CD4-positive, alpha-beta T cell treated with Interleukin-15 for 4 hours (primary cell): ENCODE measurements around the gene TMEM200B.
"Not testable (repeated sequence)": the region's sequence is repeated elsewhere in the genome, so short reads cannot be mapped to it uniquely, and the experiment has no call there.

Experiments used
- DNase-seq: peaks from one replicate; pipeline ENCODE4 v3.0.0-alpha.2; 2020; ENCODE audit warnings: low spot score

TMEM200B gene

DNA sequence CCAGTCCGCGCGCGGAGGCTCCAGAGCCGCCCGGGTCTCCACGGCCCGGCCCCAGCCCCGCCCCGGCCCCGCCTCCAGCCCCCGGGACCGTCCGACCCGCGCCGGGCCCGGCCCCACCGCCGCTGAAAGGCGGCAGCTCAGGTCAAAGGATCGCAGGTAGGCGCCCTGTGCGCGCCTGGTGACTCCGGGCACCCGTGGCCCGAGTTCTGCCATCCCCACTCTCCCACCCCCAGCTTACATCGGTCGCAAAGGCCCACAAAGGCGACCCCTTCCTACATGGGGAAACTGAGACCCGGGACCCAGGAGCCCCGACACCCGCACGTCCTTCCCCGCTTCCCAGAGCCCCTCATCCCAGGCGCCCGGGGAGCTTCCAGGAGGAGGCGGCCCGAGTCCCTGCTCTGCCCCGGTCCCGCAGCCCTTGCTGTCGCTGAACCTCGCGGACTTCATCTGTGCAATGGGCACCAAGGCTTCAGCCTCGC lies at the start of gene TMEM200B:
TSS of gene TMEM200B (minus strand) at position 17 of the 479 bp plus-strand sequence. CDS start 2,075 bp downstream, outside the sequence.
- DNase-seq = no peak

DNA sequence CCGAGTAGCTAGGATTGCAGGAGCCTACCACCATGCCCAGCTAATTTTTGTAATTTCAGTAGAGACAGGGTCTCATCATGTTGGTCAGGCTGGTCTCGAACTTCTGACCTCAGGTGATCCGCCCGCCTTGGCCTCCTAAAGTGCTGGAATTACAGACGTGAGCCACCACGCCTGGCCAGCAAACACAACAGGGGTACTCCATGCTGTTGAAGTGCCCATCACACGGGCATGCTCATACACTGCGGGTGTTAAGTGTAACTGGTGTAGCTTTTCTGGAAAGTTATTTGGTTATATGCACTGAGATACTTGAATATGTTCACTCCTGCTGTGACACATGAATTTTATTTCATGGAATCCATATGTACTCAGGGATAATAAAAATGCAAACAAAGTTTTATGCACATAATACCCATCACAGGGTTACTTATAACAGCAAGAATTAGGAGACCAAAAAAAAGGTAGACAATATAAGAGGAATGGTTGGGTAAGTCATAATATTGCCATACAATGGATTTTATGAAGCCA lies 48.8 kb upstream of the TMEM200B start:
- DNase-seq = no peak

DNA sequence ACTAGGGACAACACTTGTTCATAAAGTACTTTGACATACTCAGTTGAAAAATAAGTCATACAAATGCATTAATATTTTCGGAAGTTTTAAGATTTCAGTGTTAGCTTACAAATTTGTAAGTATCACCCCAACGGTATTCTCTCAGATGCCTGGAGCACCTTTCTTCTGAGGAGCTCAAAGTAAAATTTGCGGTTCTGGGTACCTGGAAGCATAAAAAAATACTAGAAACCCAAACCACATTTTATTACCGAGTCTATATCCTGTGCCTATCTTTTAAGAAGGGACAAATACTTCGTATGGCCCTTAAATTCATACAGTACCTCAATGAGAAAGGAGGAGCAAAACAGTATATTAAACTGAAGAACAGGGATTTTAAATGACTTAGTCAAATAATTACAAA lies 47.8 kb upstream of the TMEM200B start:
- peak; percentile 16 for DNase-seq

- DNase-seq = no peak
Measured at GRCh38 chr1:29171089-29171488, 47.4 kb upstream of the TMEM200B start.

- DNase-seq = no peak
Measured at GRCh38 chr1:29169976-29170375, 46.3 kb upstream of the TMEM200B start.

GRCh38 chr1:29167904-29168303 lies 44.2 kb upstream of the TMEM200B start:
- DNase-seq = no peak

DNA sequence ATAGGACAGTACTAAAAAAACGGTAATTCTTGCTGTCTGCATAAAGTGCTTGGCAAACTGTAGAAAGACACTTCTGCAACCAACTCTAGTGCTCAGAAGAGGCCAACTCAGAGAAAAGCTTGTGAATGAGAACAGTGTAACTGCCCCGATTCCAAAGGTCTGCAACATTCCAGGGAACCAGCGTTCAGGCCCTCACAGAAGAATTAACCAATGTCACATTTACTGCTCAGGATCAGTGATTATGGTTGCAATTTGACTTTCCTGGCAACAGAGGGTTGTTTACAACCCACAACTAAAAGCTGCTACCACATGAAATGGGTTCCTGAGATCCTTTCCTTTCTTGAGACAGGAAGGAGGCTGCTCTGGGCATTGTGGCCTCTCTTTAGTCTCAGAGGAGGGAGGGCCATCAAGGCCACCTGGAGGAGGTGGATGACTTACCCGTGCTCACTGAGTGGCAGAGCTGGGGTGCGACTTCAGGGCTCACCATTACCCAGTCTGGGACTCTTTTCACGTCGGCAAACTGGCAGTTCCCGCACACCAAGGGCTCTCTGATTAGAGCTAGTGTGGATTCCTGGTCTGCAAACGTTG lies 42.7 kb upstream of the TMEM200B start:
- no peak for DNase-seq

DNA sequence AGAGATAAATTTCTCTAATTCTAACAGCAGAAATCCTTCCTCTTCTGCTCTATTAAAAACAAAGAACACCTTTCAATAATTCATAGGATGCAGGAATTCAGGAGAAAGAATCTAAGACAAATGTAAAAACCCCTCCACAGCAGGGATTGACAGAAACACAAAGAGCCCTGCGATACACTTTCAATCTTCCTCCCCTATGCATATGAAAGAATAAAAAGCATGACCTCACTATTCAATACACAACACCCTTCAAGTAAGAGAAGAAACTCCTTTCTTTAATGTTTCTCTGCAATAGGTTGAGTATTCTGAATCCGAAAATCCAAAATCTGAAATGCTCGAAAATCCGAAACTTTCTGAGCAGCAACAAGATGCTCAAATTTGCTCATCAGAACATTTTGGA lies 40.9 kb upstream of the TMEM200B start:
- no peak for DNase-seq

- no peak for DNase-seq
Measured at GRCh38 chr1:29162476-29163138, 38.9 kb upstream of the TMEM200B start.

GRCh38 chr1:29162025-29162424 lies 38.3 kb upstream of the TMEM200B start:
- no peak for DNase-seq

DNA sequence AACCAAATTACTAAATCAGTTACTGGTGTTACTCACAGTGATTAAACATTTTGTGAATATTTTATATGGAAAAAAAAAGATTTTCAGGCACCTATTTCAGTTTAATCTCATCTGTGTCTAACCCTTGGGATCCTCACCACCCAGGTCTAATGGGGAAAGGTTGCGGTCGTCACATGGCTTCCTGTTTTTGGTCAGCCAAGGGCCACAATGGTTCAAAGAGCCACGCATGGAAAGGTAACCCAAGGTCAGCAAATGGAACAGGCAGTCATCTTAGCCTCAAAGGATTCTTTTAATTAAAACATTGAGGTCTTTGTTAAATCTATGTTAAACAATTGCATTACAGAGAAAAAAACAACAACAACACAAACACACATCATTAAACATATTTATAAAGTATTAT lies 36.1 kb upstream of the TMEM200B start:
- no peak for DNase-seq

- no peak for DNase-seq
Measured at GRCh38 chr1:29157269-29157601, 33.5 kb upstream of the TMEM200B start.

GRCh38 chr1:29156543-29157268 lies 33.0 kb upstream of the TMEM200B start:
- no peak for DNase-seq

- no peak for DNase-seq
Measured at GRCh38 chr1:29152046-29152805, 28.5 kb upstream of the TMEM200B start.

DNA sequence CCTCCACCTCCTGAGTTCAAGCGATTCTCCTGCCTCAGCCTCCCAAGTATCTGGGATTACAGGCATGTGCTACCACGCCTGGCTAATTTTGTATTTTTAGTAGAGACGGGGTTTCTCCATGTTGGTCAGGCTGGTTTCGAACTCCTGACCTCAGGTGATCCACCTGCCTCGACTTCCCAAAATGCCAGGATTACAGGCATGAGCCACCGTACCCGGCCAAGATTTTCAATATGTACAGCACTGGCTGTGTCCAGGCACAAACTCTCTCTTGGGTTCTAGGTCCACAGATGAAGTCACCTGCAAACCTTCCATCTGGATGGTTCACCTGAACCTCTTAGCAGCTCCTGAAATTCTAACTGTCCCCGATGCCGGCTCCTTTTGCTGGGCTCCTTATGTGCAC lies 26.6 kb upstream of the TMEM200B start:
- not testable (repeated sequence) for DNase-seq

- DNase-seq = no peak
Measured at GRCh38 chr1:29148656-29149491, 25.2 kb upstream of the TMEM200B start.

DNA sequence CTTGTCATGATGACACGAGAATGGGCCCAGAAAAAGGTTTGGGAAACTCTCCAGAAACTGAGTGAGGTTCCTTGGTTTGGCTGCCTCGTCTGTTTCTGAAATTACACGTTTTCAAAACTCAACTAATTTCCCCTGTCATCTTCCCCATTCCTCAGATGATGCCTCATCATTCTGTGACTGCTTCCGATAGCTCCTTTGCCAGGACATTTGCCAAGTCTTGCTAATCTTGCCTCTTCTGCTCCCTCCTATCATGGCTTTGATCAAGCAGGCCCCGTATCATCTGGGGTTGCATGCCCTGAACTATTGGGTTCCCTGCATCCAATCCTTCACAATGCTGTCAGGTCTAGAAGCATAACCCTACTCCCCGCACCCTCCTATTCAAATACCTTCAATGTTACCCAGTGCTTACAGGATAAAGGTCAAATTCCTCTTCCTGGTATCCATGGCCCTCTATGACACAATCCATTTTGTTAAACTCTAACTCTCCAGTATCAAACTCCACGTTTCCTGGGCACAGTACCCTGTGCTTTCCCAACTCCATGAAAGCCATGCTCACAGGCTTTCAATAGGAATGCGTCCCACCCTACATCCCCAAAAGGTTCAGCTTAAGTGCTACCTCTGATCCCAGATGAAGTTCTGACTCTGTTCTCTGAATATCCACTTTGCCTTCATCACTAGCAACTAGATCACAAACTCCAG lies 22.2 kb upstream of the TMEM200B start:
- no peak for DNase-seq

DNA sequence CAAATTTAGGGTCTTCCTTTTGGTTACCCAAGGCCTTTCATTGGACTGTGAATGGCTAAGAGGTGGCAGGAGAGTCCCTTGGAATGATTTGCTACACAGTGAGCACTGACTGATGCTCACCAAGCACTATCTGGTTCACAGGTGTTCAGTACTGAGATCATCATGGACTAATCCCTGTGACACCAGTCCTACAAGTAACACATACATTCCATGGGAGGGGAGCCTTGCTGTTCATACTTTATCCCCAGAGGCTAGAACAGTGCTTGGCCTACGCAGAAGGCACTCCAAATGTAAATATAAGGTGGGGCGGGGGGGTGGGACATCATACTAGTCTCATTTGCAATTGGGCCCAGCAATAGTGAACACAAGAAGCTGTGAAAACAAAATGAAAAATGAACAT lies 20.5 kb upstream of the TMEM200B start:
- no peak for DNase-seq

- DNase-seq = no peak
Measured at GRCh38 chr1:29142714-29143113, 19.0 kb upstream of the TMEM200B start.

- DNase-seq = no peak
Measured at GRCh38 chr1:29136391-29136915, 12.8 kb upstream of the TMEM200B start.

GRCh38 chr1:29134695-29135028 lies 11.0 kb upstream of the TMEM200B start:
- no peak for DNase-seq
